HG03521 (cell line): ENCODE measurements around the gene CDC42BPB.

Experiments used
- ATAC-seq: cut with Tn5 transposase; IDR thresholded peaks from one replicate; pipeline ENCODE4 v1.9.1; 2021; ENCODE audit warnings: mild to moderate bottlenecking, moderate library complexity; ENCODE audit not compliant: unreplicated experiment

The CDC42BPB gene

DNA sequence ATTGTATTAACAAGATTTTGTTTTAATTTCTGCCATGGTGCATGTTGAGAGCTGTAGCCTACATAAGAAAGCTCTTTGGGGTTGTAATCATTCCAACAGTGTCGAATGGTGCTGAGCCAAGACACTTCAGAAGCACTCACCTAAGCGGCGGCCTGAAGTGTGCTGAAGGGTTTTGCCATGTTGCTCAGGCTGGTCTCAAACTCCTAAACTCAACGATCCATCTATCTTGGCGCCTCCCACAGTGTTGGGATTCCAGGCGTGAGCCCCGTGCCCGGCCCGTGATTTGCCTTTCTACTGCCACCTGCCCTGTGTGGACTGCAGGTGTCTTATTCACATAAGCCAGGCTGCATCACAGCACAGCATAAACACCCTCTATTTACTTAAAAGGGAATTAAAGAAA is 86.0 kb downstream of the CDC42BPB start:
- no peak for ATAC-seq

- no peak for ATAC-seq
Observed at GRCh38 chr14:102970496-102970895, 86.9 kb downstream of the CDC42BPB start.

DNA sequence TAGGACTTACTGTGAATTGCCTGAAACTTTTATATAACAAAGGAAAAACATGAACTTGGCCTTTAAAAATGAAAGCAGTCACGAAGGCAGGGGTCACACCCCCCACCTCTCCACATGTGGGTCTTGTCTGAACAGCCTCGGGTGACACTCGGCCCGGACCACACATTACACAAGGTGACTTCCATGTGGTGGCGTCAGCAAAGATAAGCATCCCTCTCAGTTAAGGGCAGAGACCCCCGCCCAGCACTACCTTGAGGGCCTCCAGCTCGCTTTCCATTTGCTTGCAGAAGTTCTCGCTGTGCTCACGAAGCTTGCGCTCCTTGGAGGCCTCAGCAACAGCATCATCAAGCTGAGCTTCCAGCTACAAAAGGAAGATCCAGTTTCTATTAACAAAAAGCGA is 87.4 kb downstream of the CDC42BPB start:
- no peak for ATAC-seq

- no peak for ATAC-seq
Observed at GRCh38 chr14:102969060-102969791, 88.1 kb downstream of the CDC42BPB start.

- no peak for ATAC-seq
Observed at GRCh38 chr14:102968306-102968705, 89.0 kb downstream of the CDC42BPB start.

- ATAC-seq = no peak
Observed at GRCh38 chr14:102967506-102967795, 89.9 kb downstream of the CDC42BPB start.

GRCh38 chr14:102966681-102967505 is 90.5 kb downstream of the CDC42BPB start:
- no peak for ATAC-seq

DNA sequence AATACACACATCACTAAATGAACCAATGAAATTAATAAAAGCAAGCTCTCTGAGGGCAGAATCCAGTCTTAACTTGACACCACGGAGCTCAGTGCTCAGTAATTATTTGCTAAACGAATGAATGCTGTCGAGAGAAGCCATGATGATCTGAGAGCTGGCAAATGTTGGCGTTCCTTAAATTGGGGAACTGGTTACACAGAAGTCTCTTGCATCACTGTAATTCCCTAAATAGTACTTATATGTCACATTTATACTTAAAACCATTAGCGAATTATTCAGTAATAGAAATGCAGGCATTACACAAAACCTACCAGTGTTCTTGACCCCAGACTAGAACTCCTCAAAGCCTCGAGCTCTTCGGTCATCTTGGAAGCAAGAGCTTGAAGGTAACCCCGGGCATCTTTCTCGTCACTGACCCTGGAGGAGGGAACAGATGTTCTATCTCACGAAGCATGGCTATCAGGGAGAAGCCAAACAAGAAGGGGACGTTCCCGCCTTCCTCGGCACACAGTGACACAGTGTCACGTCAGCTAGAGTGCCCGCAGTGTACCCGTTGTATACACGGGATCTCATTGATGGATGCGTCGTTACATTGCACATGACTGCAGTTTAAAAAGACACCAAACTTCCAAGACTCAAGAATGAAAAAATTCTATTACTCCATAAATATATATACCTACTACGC is 91.2 kb downstream of the CDC42BPB start:
- ATAC-seq = no peak

- ATAC-seq = no peak
Observed at GRCh38 chr14:102965282-102965681, 92.1 kb downstream of the CDC42BPB start.

GRCh38 chr14:102964152-102964730 is 93.1 kb downstream of the CDC42BPB start:
- ATAC-seq = no peak

- ATAC-seq = no peak
Observed at GRCh38 chr14:102962111-102962627, 95.2 kb downstream of the CDC42BPB start.

- ATAC-seq = no peak
Observed at GRCh38 chr14:102958461-102958860, 98.9 kb downstream of the CDC42BPB start.

- ATAC-seq = no peak
Observed at GRCh38 chr14:102957222-102957621, 100.1 kb downstream of the CDC42BPB start.

- no peak for ATAC-seq
Observed at GRCh38 chr14:102955636-102956408, 101.5 kb downstream of the CDC42BPB start.

GRCh38 chr14:102954081-102954789 is 103.1 kb downstream of the CDC42BPB start:
- no peak for ATAC-seq

GRCh38 chr14:102953100-102953499 is 104.2 kb downstream of the CDC42BPB start:
- ATAC-seq = no peak

GRCh38 chr14:102952276-102952675 is 105.1 kb downstream of the CDC42BPB start:
- no peak for ATAC-seq

- no peak for ATAC-seq
Observed at GRCh38 chr14:102951799-102952198, 105.5 kb downstream of the CDC42BPB start.

GRCh38 chr14:102951034-102951433 is 106.3 kb downstream of the CDC42BPB start:
- no peak for ATAC-seq
